GM21367 (cell line): ENCODE measurements around the gene DPYSL4.

Experiments used
- ATAC-seq: cut with Tn5 transposase; IDR thresholded peaks from one replicate; pipeline ENCODE4 v1.9.1; 2021; ENCODE audit not compliant: unreplicated experiment

Gene DPYSL4

GRCh38 chr10:132239126-132240031, 52.6 kb downstream of the DPYSL4 start:
- ATAC-seq = no peak

GRCh38 chr10:132240156-132240555, 53.4 kb downstream of the DPYSL4 start:
- no peak for ATAC-seq

GRCh38 chr10:132240581-132240980, 53.8 kb downstream of the DPYSL4 start:
- ATAC-seq = no peak

GRCh38 chr10:132241086-132241485, 54.3 kb downstream of the DPYSL4 start:
- no peak for ATAC-seq

- ATAC-seq = no peak
Observed at GRCh38 chr10:132241496-132241895, 54.7 kb downstream of the DPYSL4 start.

GRCh38 chr10:132242103-132242840, 55.5 kb downstream of the DPYSL4 start:
- no peak for ATAC-seq

GRCh38 chr10:132243141-132243540, 56.4 kb downstream of the DPYSL4 start:
- ATAC-seq = no peak

GRCh38 chr10:132243626-132244025, 56.9 kb downstream of the DPYSL4 start:
- no peak for ATAC-seq

- no peak for ATAC-seq
Observed at GRCh38 chr10:132245056-132245455, 58.3 kb downstream of the DPYSL4 start.

GRCh38 chr10:132246296-132246695, 59.5 kb downstream of the DPYSL4 start:
- ATAC-seq = no peak

GRCh38 chr10:132247943-132248342, 61.2 kb downstream of the DPYSL4 start:
- ATAC-seq = no peak

- ATAC-seq = no peak
Observed at GRCh38 chr10:132248455-132249225, 61.9 kb downstream of the DPYSL4 start.

GRCh38 chr10:132249226-132249724, 62.5 kb downstream of the DPYSL4 start:
- ATAC-seq = no peak

- no peak for ATAC-seq
Observed at GRCh38 chr10:132249824-132250375, 63.2 kb downstream of the DPYSL4 start.

- no peak for ATAC-seq
Observed at GRCh38 chr10:132250481-132251475, 64.0 kb downstream of the DPYSL4 start.

GRCh38 chr10:132251928-132252327, 65.2 kb downstream of the DPYSL4 start:
- ATAC-seq = no peak

GRCh38 chr10:132252412-132252811, 65.7 kb downstream of the DPYSL4 start:
- ATAC-seq = no peak

GRCh38 chr10:132253092-132253687, 66.4 kb downstream of the DPYSL4 start:
- no peak for ATAC-seq

- no peak for ATAC-seq
Observed at GRCh38 chr10:132254841-132255240, 68.1 kb downstream of the DPYSL4 start.
